Panc1 (cell line): ENCODE data around the gene DCUN1D3. TPM values are rescaled to one million over a fixed set of nuclear protein-coding genes. Genes with fewer than 3 reads are reported as not detected.
A peak's percentile ranks its signal among the peaks of the same experiment; 100 is the strongest.

Experiments
- ATAC-seq: fragments of 200-7000 bp; cut with Tn5 transposase; 2 replicates; pipeline ENCODE4 v1.9.1; 2020; ENCODE audit warnings: mild to moderate bottlenecking, moderate library complexity
- BruUV-seq: library from RNA; stranded (reverse); fragments of 400-500 nt; replicated peaks from 2 replicates; lab custom pipeline; 2021; lab: Mats Ljungman, UMichigan
- CTCF ChIA-PET: fragments of 300-600 bp; sonication (Branson Sonifier 250); formaldehyde crosslinking; loops from one replicate; lab custom pipeline; 2022; ENCODE audit warnings: antibody characterized with exemption; lab: Charles Lee
- POLR2A ChIA-PET: fragments of 300-600 bp; sonication (Branson Sonifier 250); formaldehyde crosslinking; loops from one replicate; lab custom pipeline; 2022; ENCODE audit warnings: antibody characterized with exemption; lab: Charles Lee
- DNase-seq: peaks from one replicate; pipeline ENCODE4 v3.0.0-alpha.2; 2010; ENCODE audit warnings: low read depth, low spot score
- H3K27ac ChIP-seq: 2 replicates; pipeline ENCODE4 v1.5.1; 2011; ENCODE audit warnings: mild to moderate bottlenecking, low read length, inconsistent platforms
- H3K27me3 ChIP-seq: fragments of 200-500 bp; sonication (Bioruptor generic); 2 replicates; pipeline ENCODE4 v1.6.0; 2014; ENCODE audit warnings: low read length, inconsistent platforms; ENCODE audit not compliant: control insufficient read depth, insufficient read depth
- H3K36me3 ChIP-seq: fragments of 200-500 bp; sonication (Bioruptor generic); 2 replicates; pipeline ENCODE4 v1.5.1; 2014; ENCODE audit warnings: inconsistent platforms, mild to moderate bottlenecking, low read length, moderate library complexity; ENCODE audit not compliant: control insufficient read depth, insufficient read depth
- H3K4me1 ChIP-seq: 2 replicates; pipeline ENCODE4 v1.5.1; 2011; ENCODE audit warnings: inconsistent platforms, mild to moderate bottlenecking, low read length, moderate library complexity; ENCODE audit not compliant: control insufficient read depth, insufficient read depth
- H3K4me3 ChIP-seq, 2 experiments: 2 replicates each; pipeline ENCODE4 v1.5.1; 2011 to 2012; ENCODE audit warnings: low read depth in 2 of 2, low read length in 2 of 2, mild to moderate bottlenecking in 2 of 2, inconsistent platforms in 1 of 2, moderate library complexity in 1 of 2
- H3K9me3 ChIP-seq: fragments of 200-500 bp; sonication (Bioruptor generic); 2 replicates; pipeline ENCODE4 v1.5.1; 2014; ENCODE audit warnings: low read depth, mild to moderate bottlenecking, inconsistent platforms, low read length, moderate library complexity; ENCODE audit not compliant: control insufficient read depth, insufficient read depth
- CTCF ChIP-seq: fragments of 450-650 bp; IDR thresholded peaks from 2 replicates; pipeline ENCODE4 v1.5.1; 2017; ENCODE audit warnings: mild to moderate bottlenecking
- POLR2AphosphoS5 ChIP-seq: IDR thresholded peaks from 2 replicates; pipeline ENCODE4 v1.6.1; 2012; ENCODE audit warnings: mild to moderate bottlenecking, low read depth, low read length, moderate library complexity
- REST ChIP-seq, 2 experiments: IDR thresholded peaks; 2 replicates each; pipeline ENCODE4 v1.6.1; 2011 to 2012; ENCODE audit warnings: low read depth in 2 of 2, control low read depth in 1 of 2, low read length in 1 of 2, mild to moderate bottlenecking in 1 of 2, moderate library complexity in 1 of 2; ENCODE audit not compliant: insufficient read depth in 1 of 2
- SIN3A ChIP-seq: IDR thresholded peaks from 2 replicates; pipeline ENCODE4 v1.6.1; 2012; ENCODE audit warnings: low read depth, mild to moderate bottlenecking, low read length, moderate library complexity, borderline replicate concordance; ENCODE audit not compliant: insufficient read depth
- TCF7L2 ChIP-seq: IDR thresholded peaks from 2 replicates; pipeline ENCODE4 v1.6.1; 2011; ENCODE audit warnings: mild to moderate bottlenecking, low read depth, low read length, inconsistent platforms
- in situ Hi-C: cut with HindIII; loops from 2 replicates; pipeline ENCODE4 v1.10.0; 2016; ENCODE audit warnings: low sequenced_read_pairs, low pct_unique_long_range_greater_than_20kb
- intact Hi-C: fragments of 100-400 bp; cut with micrococcal nuclease; formaldehyde crosslinking; loops from one replicate; pipeline ENCODE4 v1.10.0; 2022; ENCODE audit not compliant: unreplicated experiment
- total RNA-seq: library from RNA; stranded (reverse); gene quantifications from one replicate; pipeline ENCODE4 v1.2.1, GENCODE V29; 2021; ENCODE audit not compliant: unreplicated experiment

The DCUN1D3 gene
- total RNA-seq, 1 experiment from 2014 or later = 23.5 TPM

GRCh38 chr16:20903899-20904506 lies 3.8 kb upstream of the DCUN1D3 start:
- no peak for DNase-seq
- Histone ChIP-seq H3K27ac (peak overlapping the region; percentile 98), H3K4me1 (peaks cover 65% of the 10 kb centered on the region), H3K36me3 (no peaks in the 10 kb centered on the region; the same call in 1 of the 2 replicates), H3K9me3 (no peaks in the 10 kb centered on the region), H3K27me3 (no peaks in the 10 kb centered on the region), H3K4me3 (no peak overlapping the region)
- TF ChIP-seq POLR2AphosphoS5 = no peak
- no peak for TF ChIP-seq REST (IDR thresholded peaks at IDR 0.05; ENCODE audit: insufficient read depth in 1 of 2, low read depth in 2 of 2, low read length in 1 of 2)
- TF ChIP-seq SIN3A = no peak
- no peak for TF ChIP-seq CTCF
- TF ChIP-seq TCF7L2 = no peak
- CTCF ChIA-PET = interaction anchor here (0.9 kb wide), 1 partner anchor 125 kb away, joined by 3 read pairs; no protein-coding TSS in a partner anchor
- ATAC-seq = no peak
- in situ Hi-C loops = no loop called here
- POLR2A ChIA-PET = interaction anchor here (0.5 to 0.6 kb wide), 2 partner anchors 39 to 327 kb away, joined by 3 read pairs; no protein-coding TSS in a partner anchor
- intact Hi-C loops = no loop called here
- no TSS peak for BruUV-seq

- H3K27me3 ChIP-seq = no peaks in the 10 kb centered on the region
- intact Hi-C loops = no loop called here
- in situ Hi-C loops = no loop called here
- peaks cover 68% of the 10 kb centered on the region for H3K4me1 ChIP-seq
- no TSS peak for BruUV-seq
- CTCF ChIA-PET = interaction anchor here (0.9 kb wide), 1 partner anchor 125 kb away, joined by 3 read pairs; no protein-coding TSS in a partner anchor
- TF ChIP-seq SIN3A (no peak), REST (IDR thresholded peaks at IDR 0.05; ENCODE audit: insufficient read depth in 1 of 2, low read depth in 2 of 2, low read length in 1 of 2) (no peak), TCF7L2 (no peak), POLR2AphosphoS5 (0 out of 2 replicates have a peak, but pooled peaks have one; percentile 31)
- peak overlapping the region; percentile 98 for H3K27ac ChIP-seq
- no peaks in the 10 kb centered on the region; the same call in 1 of the 2 replicates for H3K36me3 ChIP-seq
- DNase-seq (no peak), ATAC-seq (no peak)
- H3K4me3 ChIP-seq = no peak overlapping the region
- H3K9me3 ChIP-seq = no peaks in the 10 kb centered on the region
- POLR2A ChIA-PET = interaction anchor here (0.5 to 0.6 kb wide), 3 partner anchors 39 to 328 kb away, joined by 3 read pairs; no protein-coding TSS in a partner anchor
Measured at GRCh38 chr16:20903116-20903898, 3.1 kb upstream of the DCUN1D3 start.
